SK-N-SH treated with all-trans-retinoic acid at 6 μM for 48 hours (cell line): ENCODE data around the gene C2orf72.

Source experiments
- ATAC-seq: fragments of 200-7000 bp; cut with Tn5 transposase; 3 replicates; pipeline ENCODE4 v1.9.1; 2020; ENCODE audit warnings: mild to moderate bottlenecking, moderate library complexity
- ARNTL ChIP-seq: fragments of 450-650 bp; formaldehyde crosslinking; IDR thresholded peaks from 2 replicates; pipeline ENCODE4 v1.5.0; 2020; ENCODE audit warnings: low read depth, mild to moderate bottlenecking, moderate library complexity, borderline replicate concordance
- BACH2 ChIP-seq: fragments of 250-450 bp; sonication (Bioruptor Pico); IDR thresholded peaks from 2 replicates; pipeline ENCODE4 v1.9.0; 2021; ENCODE audit warnings: mild to moderate bottlenecking, borderline replicate concordance
- ESRRG ChIP-seq: fragments of 250-450 bp; sonication (Bioruptor Pico); IDR thresholded peaks from 2 replicates; pipeline ENCODE4 v1.6.1; 2021; ENCODE audit warnings: mild to moderate bottlenecking
- GLIS3 ChIP-seq: fragments of 250-450 bp; sonication (Bioruptor Pico); IDR thresholded peaks from 2 replicates; pipeline ENCODE4 v1.5.0; 2020; ENCODE audit warnings: mild to moderate bottlenecking, moderate library complexity
- ISL1 ChIP-seq: fragments of 250-450 bp; sonication (Bioruptor Pico); IDR thresholded peaks from 2 replicates; pipeline ENCODE4 v2.1.2; 2022; ENCODE audit warnings: mild to moderate bottlenecking, moderate library complexity
- OSR1 ChIP-seq: fragments of 250-450 bp; sonication (Bioruptor Pico); IDR thresholded peaks from 2 replicates; pipeline ENCODE4 v1.8.0; 2022; ENCODE audit warnings: moderate library complexity, mild to moderate bottlenecking, inconsistent platforms
- RARB ChIP-seq: fragments of 250-450 bp; sonication (Bioruptor Pico); IDR thresholded peaks from 2 replicates; pipeline ENCODE4 v1.8.0; 2021; ENCODE audit warnings: mild to moderate bottlenecking, moderate library complexity
- TOX ChIP-seq: fragments of 250-450 bp; sonication (Bioruptor Pico); IDR thresholded peaks from 2 replicates; pipeline ENCODE4 v1.8.0; 2021; ENCODE audit warnings: mild to moderate bottlenecking, moderate library complexity, borderline replicate concordance
- ZC3H10 ChIP-seq: fragments of 250-450 bp; sonication (Bioruptor Pico); IDR thresholded peaks from 2 replicates; pipeline ENCODE4 v1.5.1; 2021; ENCODE audit warnings: mild to moderate bottlenecking, moderate library complexity
- ZFP3 ChIP-seq: fragments of 250-450 bp; sonication (Bioruptor Pico); IDR thresholded peaks from 2 replicates; pipeline ENCODE4 v1.5.0; 2020; ENCODE audit warnings: mild to moderate bottlenecking, moderate library complexity
- ZNF70 ChIP-seq: fragments of 450-650 bp; formaldehyde crosslinking; IDR thresholded peaks from 2 replicates; pipeline ENCODE4 v1.5.0; 2020; ENCODE audit warnings: mild to moderate bottlenecking, moderate library complexity
- ZNF8 ChIP-seq: fragments of 450-650 bp; formaldehyde crosslinking; IDR thresholded peaks from 2 replicates; pipeline ENCODE4 v1.5.0; 2020; ENCODE audit warnings: mild to moderate bottlenecking, moderate library complexity
- TF ChIP-seq, protein P1 (sequence below): fragments of 250-450 bp; sonication (Bioruptor Pico); IDR thresholded peaks from 2 replicates; pipeline ENCODE4 v1.5.0; 2020; ENCODE audit warnings: mild to moderate bottlenecking, moderate library complexity
- TF ChIP-seq, protein P2 (sequence below): fragments of 250-450 bp; sonication (Bioruptor Pico); IDR thresholded peaks from 2 replicates; pipeline ENCODE4 v1.8.0; 2021; ENCODE audit warnings: low read depth, mild to moderate bottlenecking, moderate library complexity, borderline replicate concordance
- TF ChIP-seq, protein P3 (sequence below): fragments of 250-450 bp; sonication (Bioruptor Pico); IDR thresholded peaks from 2 replicates; pipeline ENCODE4 v1.8.0; 2020; ENCODE audit warnings: mild to moderate bottlenecking, moderate library complexity, borderline replicate concordance
- TF ChIP-seq, protein P4 (sequence below): fragments of 250-450 bp; sonication (Bioruptor Pico); IDR thresholded peaks from 2 replicates; pipeline ENCODE4 v1.5.1; 2021; ENCODE audit warnings: mild to moderate bottlenecking, moderate library complexity
- TF ChIP-seq, protein P5 (sequence below): fragments of 250-450 bp; sonication (Bioruptor Pico); IDR thresholded peaks from 2 replicates; pipeline ENCODE4 v1.5.1; 2020; ENCODE audit warnings: low read depth, mild to moderate bottlenecking, moderate library complexity

C2orf72 gene

DNA sequence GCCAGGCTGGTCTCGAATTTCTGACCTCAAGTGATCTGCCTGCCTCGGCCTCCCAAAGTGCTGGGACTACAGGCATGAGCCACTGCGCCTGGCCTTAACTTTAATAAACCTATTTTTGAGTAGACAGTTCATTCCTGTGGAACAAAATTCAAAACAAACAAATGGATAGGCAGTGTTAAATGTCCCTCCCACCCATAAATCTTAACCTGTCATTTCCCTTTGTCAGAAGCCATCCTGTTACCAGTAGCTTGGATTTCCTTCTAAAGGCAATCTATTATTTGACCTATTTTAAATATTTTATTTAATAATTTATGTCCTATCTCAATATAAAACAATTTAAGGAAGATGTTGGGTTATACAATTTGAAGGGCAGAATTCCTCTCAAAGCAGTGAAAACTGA is 6.6 kb upstream of the C2orf72 start:
- TF ChIP-seq OSR1 (CRISPR knock-in tag) (no peak), ISL1 (CRISPR knock-in tag) (no peak), ARNTL (CRISPR knock-in tag) (no peak), ZC3H10 (CRISPR knock-in tag) (no peak)
- ATAC-seq, result no peak

DNA sequence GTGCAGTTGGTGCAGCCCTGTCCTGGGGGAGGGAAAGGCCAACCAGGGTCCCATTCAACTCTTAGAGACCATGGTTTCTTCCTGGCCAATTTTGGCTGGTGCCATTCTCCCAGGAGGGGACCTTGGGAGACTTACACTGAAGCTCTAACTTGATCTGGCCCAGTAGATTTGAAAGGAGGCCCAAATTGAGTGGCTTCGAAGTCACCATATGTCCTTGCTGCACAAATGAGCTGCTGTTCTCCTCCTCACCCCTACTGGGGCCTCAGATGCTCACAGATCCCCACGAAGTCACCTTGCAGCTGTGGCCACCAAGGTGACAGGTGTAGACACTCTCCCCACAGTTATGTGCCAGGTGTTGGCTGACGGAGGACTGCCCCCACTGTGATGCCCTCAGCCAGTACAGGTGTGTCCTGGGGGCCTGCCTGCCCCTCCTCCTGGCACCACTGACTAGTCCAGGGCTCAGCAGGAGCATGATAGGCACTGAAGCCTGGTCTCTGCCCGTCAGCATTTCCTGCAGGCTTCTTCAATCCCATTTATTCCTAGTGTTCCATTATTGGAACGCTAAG is 4.7 kb upstream of the C2orf72 start:
- ATAC-seq, result no peak
- TF ChIP-seq RARB (no peak), ARNTL (CRISPR knock-in tag) (no peak), TOX (CRISPR knock-in tag) (no peak), BACH2 (CRISPR knock-in tag) (no peak), ZNF8 (no peak)
- TF ChIP-seq, protein P1, sequence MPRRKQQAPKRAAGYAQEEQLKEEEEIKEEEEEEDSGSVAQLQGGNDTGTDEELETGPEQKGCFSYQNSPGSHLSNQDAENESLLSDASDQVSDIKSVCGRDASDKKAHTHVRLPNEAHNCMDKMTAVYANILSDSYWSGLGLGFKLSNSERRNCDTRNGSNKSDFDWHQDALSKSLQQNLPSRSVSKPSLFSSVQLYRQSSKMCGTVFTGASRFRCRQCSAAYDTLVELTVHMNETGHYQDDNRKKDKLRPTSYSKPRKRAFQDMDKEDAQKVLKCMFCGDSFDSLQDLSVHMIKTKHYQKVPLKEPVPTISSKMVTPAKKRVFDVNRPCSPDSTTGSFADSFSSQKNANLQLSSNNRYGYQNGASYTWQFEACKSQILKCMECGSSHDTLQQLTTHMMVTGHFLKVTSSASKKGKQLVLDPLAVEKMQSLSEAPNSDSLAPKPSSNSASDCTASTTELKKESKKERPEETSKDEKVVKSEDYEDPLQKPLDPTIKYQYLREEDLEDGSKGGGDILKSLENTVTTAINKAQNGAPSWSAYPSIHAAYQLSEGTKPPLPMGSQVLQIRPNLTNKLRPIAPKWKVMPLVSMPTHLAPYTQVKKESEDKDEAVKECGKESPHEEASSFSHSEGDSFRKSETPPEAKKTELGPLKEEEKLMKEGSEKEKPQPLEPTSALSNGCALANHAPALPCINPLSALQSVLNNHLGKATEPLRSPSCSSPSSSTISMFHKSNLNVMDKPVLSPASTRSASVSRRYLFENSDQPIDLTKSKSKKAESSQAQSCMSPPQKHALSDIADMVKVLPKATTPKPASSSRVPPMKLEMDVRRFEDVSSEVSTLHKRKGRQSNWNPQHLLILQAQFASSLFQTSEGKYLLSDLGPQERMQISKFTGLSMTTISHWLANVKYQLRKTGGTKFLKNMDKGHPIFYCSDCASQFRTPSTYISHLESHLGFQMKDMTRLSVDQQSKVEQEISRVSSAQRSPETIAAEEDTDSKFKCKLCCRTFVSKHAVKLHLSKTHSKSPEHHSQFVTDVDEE (CRISPR knock-in tag), result no peak
- TF ChIP-seq, protein P2, sequence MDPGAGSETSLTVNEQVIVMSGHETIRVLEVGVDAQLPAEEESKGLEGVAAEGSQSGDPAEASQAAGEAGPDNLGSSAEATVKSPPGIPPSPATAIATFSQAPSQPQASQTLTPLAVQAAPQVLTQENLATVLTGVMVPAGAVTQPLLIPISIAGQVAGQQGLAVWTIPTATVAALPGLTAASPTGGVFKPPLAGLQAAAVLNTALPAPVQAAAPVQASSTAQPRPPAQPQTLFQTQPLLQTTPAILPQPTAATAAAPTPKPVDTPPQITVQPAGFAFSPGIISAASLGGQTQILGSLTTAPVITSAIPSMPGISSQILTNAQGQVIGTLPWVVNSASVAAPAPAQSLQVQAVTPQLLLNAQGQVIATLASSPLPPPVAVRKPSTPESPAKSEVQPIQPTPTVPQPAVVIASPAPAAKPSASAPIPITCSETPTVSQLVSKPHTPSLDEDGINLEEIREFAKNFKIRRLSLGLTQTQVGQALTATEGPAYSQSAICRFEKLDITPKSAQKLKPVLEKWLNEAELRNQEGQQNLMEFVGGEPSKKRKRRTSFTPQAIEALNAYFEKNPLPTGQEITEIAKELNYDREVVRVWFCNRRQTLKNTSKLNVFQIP (CRISPR knock-in tag), result no peak
- TF ChIP-seq, protein P3, sequence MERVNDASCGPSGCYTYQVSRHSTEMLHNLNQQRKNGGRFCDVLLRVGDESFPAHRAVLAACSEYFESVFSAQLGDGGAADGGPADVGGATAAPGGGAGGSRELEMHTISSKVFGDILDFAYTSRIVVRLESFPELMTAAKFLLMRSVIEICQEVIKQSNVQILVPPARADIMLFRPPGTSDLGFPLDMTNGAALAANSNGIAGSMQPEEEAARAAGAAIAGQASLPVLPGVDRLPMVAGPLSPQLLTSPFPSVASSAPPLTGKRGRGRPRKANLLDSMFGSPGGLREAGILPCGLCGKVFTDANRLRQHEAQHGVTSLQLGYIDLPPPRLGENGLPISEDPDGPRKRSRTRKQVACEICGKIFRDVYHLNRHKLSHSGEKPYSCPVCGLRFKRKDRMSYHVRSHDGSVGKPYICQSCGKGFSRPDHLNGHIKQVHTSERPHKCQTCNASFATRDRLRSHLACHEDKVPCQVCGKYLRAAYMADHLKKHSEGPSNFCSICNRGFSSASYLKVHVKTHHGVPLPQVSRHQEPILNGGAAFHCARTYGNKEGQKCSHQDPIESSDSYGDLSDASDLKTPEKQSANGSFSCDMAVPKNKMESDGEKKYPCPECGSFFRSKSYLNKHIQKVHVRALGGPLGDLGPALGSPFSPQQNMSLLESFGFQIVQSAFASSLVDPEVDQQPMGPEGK (CRISPR knock-in tag), result no peak
- TF ChIP-seq, protein P4, sequence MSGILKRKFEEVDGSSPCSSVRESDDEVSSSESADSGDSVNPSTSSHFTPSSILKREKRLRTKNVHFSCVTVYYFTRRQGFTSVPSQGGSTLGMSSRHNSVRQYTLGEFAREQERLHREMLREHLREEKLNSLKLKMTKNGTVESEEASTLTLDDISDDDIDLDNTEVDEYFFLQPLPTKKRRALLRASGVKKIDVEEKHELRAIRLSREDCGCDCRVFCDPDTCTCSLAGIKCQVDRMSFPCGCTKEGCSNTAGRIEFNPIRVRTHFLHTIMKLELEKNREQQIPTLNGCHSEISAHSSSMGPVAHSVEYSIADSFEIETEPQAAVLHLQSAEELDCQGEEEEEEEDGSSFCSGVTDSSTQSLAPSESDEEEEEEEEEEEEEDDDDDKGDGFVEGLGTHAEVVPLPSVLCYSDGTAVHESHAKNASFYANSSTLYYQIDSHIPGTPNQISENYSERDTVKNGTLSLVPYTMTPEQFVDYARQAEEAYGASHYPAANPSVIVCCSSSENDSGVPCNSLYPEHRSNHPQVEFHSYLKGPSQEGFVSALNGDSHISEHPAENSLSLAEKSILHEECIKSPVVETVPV (CRISPR knock-in tag), result no peak
- TF ChIP-seq, all 23 proteins: peak for 0

DNA sequence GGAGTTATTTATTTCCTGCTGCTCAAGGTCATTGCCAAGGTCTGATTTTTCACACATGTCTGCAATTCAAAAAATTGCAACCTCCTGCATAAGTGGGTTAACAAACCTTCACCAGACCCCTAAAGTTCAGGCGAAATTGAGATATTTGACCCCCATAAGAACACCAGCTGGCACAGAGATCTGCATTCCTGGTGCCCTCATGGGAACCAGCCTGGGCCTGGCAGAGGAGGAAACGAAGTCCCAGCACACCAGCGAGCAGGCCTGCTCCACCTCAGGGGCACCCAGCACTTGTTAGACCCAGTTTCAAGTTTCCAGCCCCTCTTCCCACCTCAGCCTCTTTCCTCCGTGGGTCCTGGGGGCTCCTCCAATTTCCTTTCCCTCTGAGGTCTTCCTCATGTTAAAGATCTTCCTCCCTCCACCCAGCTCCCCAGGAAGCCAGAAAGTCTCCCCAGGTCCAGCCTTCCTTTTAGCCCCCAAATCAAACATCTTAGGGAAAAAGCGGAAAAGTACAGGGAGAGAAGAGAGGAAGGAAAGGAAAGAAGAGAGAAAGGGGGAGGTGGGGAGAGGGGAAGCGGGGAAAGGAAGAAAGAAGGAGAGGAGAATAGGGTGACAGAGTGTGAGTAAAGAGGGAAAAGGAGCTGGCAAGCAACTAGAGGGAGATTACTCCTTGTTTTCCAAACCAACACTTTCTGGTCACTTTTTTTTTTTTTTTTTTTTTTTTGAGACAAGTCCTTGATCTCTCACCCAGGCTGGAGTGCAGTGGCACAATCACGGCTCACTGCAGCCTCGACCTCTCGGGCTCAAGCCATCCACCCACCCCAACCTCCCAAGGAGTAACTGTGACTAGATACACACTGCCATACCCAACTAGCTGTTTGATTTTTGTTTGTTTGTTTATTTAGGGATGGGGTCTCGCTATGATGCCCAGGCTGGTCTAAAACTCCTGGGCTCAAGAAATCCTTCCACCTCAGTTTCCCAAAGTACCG is 3.9 kb upstream of the C2orf72 start:
- TF ChIP-seq GLIS3 (CRISPR knock-in tag) (no peak), ZNF70 (CRISPR knock-in tag) (no peak), ZFP3 (CRISPR knock-in tag) (no peak), BACH2 (CRISPR knock-in tag) (no peak), RARB (no peak), ESRRG (CRISPR knock-in tag) (no peak), ARNTL (CRISPR knock-in tag) (no peak)
- TF ChIP-seq, protein P4 (CRISPR knock-in tag), result no peak
- TF ChIP-seq, protein P5, sequence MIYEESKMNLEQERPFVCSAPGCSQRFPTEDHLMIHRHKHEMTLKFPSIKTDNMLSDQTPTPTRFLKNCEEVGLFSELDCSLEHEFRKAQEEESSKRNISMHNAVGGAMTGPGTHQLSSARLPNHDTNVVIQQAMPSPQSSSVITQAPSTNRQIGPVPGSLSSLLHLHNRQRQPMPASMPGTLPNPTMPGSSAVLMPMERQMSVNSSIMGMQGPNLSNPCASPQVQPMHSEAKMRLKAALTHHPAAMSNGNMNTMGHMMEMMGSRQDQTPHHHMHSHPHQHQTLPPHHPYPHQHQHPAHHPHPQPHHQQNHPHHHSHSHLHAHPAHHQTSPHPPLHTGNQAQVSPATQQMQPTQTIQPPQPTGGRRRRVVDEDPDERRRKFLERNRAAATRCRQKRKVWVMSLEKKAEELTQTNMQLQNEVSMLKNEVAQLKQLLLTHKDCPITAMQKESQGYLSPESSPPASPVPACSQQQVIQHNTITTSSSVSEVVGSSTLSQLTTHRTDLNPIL (CRISPR knock-in tag), result no peak
- TF ChIP-seq, protein P1 (CRISPR knock-in tag), result no peak
- TF ChIP-seq, all 23 proteins: peak for 0
- no peak for ATAC-seq
